ENCODE measurements around the gene TMPRSS9. TPM values are rescaled to one million over a fixed set of nuclear protein-coding genes. Genes with fewer than 3 reads are reported as not detected.
A peak's percentile ranks its signal among the peaks of the same experiment; 100 is the strongest.
"Not testable (repeated sequence)": the region's sequence is repeated elsewhere in the genome, so short reads cannot be mapped to it uniquely, and the experiment has no call there.

Gene TMPRSS9
- polyA plus RNA-seq, 3 donors, result 0.12 to 0.30 TPM; not detected in 1

GRCh38 chr19:2458054-2458453, 98.0 kb downstream of the TMPRSS9 start:
- WGBS (ENCODE audit: insufficient coverage), result 100% methylated on average over 1 of the region's 5 CpGs
- no peak overlapping the region for H2AFZ ChIP-seq (ENCODE audit: insufficient read depth, low read depth, low read length, poor library complexity, severe bottlenecking)

GRCh38 chr19:2458776-2459175, 98.7 kb downstream of the TMPRSS9 start:
- H3K27ac ChIP-seq (ENCODE audit: low read depth in 1 of 2, low read length in 2 of 2); H3K27me3 ChIP-seq (ENCODE audit: control insufficient read depth in 2 of 2, insufficient read depth in 2 of 2, low read length in 2 of 2); intact Hi-C loops (cut with micrococcal nuclease); H3K4me3 Mint-ChIP-seq; H3K4me2 ChIP-seq (replicated peaks; ENCODE audit: extremely low read depth, low read length, poor library complexity, severe bottlenecking); H3K4me3 ChIP-seq (replicated peaks in 1 of 3; ENCODE audit: low read depth in 2 of 3, low read length in 3 of 3); H3K36me3 ChIP-seq (replicated peaks in 1 of 2; ENCODE audit: control insufficient read depth in 1 of 2, insufficient read depth in 2 of 2, low read length in 2 of 2); H3K9me3 Mint-ChIP-seq; H3K27me3 Mint-ChIP-seq (ENCODE audit: low read depth in 3 of 3); H3K27ac Mint-ChIP-seq; H3K36me3 Mint-ChIP-seq; H4K20me1 ChIP-seq (ENCODE audit: insufficient read depth, low read length); H3K9me3 ChIP-seq (replicated peaks in 1 of 2; ENCODE audit: control insufficient read depth in 1 of 2, insufficient read depth in 1 of 2, low read length in 2 of 2); H2AFZ ChIP-seq (ENCODE audit: insufficient read depth, low read depth, low read length, poor library complexity, severe bottlenecking); DNase-seq; H3K9ac ChIP-seq (ENCODE audit: insufficient read depth, low read length, poor library complexity, severe bottlenecking): not testable (repeated sequence)
- 96% methylated on average over 6 of the region's 10 CpGs for WGBS (ENCODE audit: insufficient coverage)
- Histone ChIP-seq H3K79me2 (ENCODE audit: insufficient read depth, low read length) (peaks cover 29% of the 10 kb centered on the region), H3K4me1 (ENCODE audit: control insufficient read depth in 1 of 2, insufficient read depth in 2 of 2, low read length in 2 of 2) (peaks cover 36 to 43% of the 10 kb centered on the region in 2 donors)
- H3K4me1 Mint-ChIP-seq, result peaks cover 41% of the 10 kb centered on the region

More at GRCh38 chr19:2458054-2458453, 98.0 kb downstream of the TMPRSS9 start:
- Histone ChIP-seq H3K27ac (ENCODE audit: low read depth in 1 of 2, low read length in 2 of 2) (no peak overlapping the region), H3K4me1 (ENCODE audit: control insufficient read depth in 1 of 2, insufficient read depth in 2 of 2, low read length in 2 of 2) (peaks cover 36 to 43% of the 10 kb centered on the region in 2 donors), H3K27me3 (ENCODE audit: control insufficient read depth in 2 of 2, insufficient read depth in 2 of 2, low read length in 2 of 2) (no peaks in the 10 kb centered on the region), H3K4me3 (replicated peaks in 1 of 3; ENCODE audit: low read depth in 2 of 3, low read length in 3 of 3) (no peak overlapping the region), H3K36me3 (replicated peaks in 1 of 2; ENCODE audit: control insufficient read depth in 1 of 2, insufficient read depth in 2 of 2, low read length in 2 of 2) (no peaks in the 10 kb centered on the region), H3K9me3 (replicated peaks in 1 of 2; ENCODE audit: control insufficient read depth in 1 of 2, insufficient read depth in 1 of 2, low read length in 2 of 2) (no peaks in the 10 kb centered on the region), H3K9ac (ENCODE audit: insufficient read depth, low read length, poor library complexity, severe bottlenecking) (no peak overlapping the region), H3K4me2 (replicated peaks; ENCODE audit: extremely low read depth, low read length, poor library complexity, severe bottlenecking) (no peak overlapping the region), H4K20me1 (ENCODE audit: insufficient read depth, low read length) (no peaks in the 10 kb centered on the region), H3K79me2 (ENCODE audit: insufficient read depth, low read length) (peaks cover 36% of the 10 kb centered on the region)
- intact Hi-C loops (cut with micrococcal nuclease), result no loop called here
- H3K36me3 Mint-ChIP-seq, result peaks cover 0 to 2% of the 10 kb centered on the region in 2 donors
- no peak for DNase-seq
- H3K4me1 Mint-ChIP-seq, result peaks cover 41% of the 10 kb centered on the region
- TF ChIP-seq CTCF (IDR thresholded peaks at IDR 0.05), result no peak
- H3K4me3 Mint-ChIP-seq, result no peak overlapping the region
- peak overlapping the region in 1 of 7 donors; percentile 28 for H3K27ac Mint-ChIP-seq
- H3K27me3 Mint-ChIP-seq (ENCODE audit: low read depth in 3 of 3), result peaks cover 2 to 5% (median 2%) of the 10 kb centered on the region in 3 donors
- H3K9me3 Mint-ChIP-seq, result peaks cover 0 to 2% (median 0%) of the 10 kb centered on the region in 7 donors
